ENCODE results near the gene TFAP2D.

Gene TFAP2D

GRCh38 chr6:50713226-50713625 lies at the start of gene TFAP2D:
Gene TFAP2D, plus strand, starts transcription at chr6:50713526. Its CDS starts 530 bp downstream, at chr6:50714056.
- DNase-seq (ENCODE audit: extremely low read depth in 1 of 2, low read depth in 1 of 2): no peak

- DNase-seq (ENCODE audit: extremely low read depth in 1 of 2, low read depth in 1 of 2): no peak
These were observed 49.5 kb upstream of the TFAP2D start for GRCh38 chr6:50663806-50664205.

- DNase-seq (ENCODE audit: extremely low read depth in 1 of 2, low read depth in 1 of 2): no peak
These were observed 47.2 kb upstream of the TFAP2D start for GRCh38 chr6:50666089-50666488.

GRCh38 chr6:50681213-50681824 lies 32.0 kb upstream of the TFAP2D start:
- DNase-seq (ENCODE audit: extremely low read depth in 1 of 2, low read depth in 1 of 2): no peak

GRCh38 chr6:50689210-50689609 lies 24.1 kb upstream of the TFAP2D start:
- no peak for DNase-seq (ENCODE audit: extremely low read depth in 1 of 2, low read depth in 1 of 2)

- DNase-seq (ENCODE audit: extremely low read depth in 1 of 2, low read depth in 1 of 2): no peak
These were observed 21.4 kb upstream of the TFAP2D start for GRCh38 chr6:50691814-50692495.

GRCh38 chr6:50698546-50698945 lies 14.8 kb upstream of the TFAP2D start:
- no peak for DNase-seq (ENCODE audit: extremely low read depth in 1 of 2, low read depth in 1 of 2)

- no peak for DNase-seq (ENCODE audit: extremely low read depth in 1 of 2, low read depth in 1 of 2)
These were observed 14.1 kb upstream of the TFAP2D start for GRCh38 chr6:50699051-50699775.

GRCh38 chr6:50706575-50706974 lies 6.8 kb upstream of the TFAP2D start:
- DNase-seq (ENCODE audit: extremely low read depth in 1 of 2, low read depth in 1 of 2): no peak

- DNase-seq (ENCODE audit: extremely low read depth in 1 of 2, low read depth in 1 of 2): no peak
These were observed 6.1 kb upstream of the TFAP2D start for GRCh38 chr6:50707191-50707590.

GRCh38 chr6:50707652-50708300 lies 5.5 kb upstream of the TFAP2D start:
- DNase-seq (ENCODE audit: extremely low read depth in 1 of 2, low read depth in 1 of 2): no peak

GRCh38 chr6:50708664-50709365 lies 4.5 kb upstream of the TFAP2D start:
- DNase-seq (ENCODE audit: extremely low read depth in 1 of 2, low read depth in 1 of 2): no peak

- no peak for DNase-seq (ENCODE audit: extremely low read depth in 1 of 2, low read depth in 1 of 2)
These were observed 4.0 kb upstream of the TFAP2D start for GRCh38 chr6:50709366-50709734.

GRCh38 chr6:50711686-50712085 lies 1.6 kb upstream of the TFAP2D start:
- DNase-seq (ENCODE audit: extremely low read depth in 1 of 2, low read depth in 1 of 2): no peak

GRCh38 chr6:50712291-50712690 lies 1.0 kb upstream of the TFAP2D start:
- no peak for DNase-seq (ENCODE audit: extremely low read depth in 1 of 2, low read depth in 1 of 2)

GRCh38 chr6:50713977-50714486 lies 706 bp downstream of the TFAP2D start:
- no peak for DNase-seq (ENCODE audit: extremely low read depth in 1 of 2, low read depth in 1 of 2)

- no peak for DNase-seq (ENCODE audit: extremely low read depth in 1 of 2, low read depth in 1 of 2)
These were observed 1.4 kb downstream of the TFAP2D start for GRCh38 chr6:50714487-50715379.

- DNase-seq (ENCODE audit: extremely low read depth in 1 of 2, low read depth in 1 of 2): no peak
These were observed 3.7 kb downstream of the TFAP2D start for GRCh38 chr6:50716899-50717509.

GRCh38 chr6:50717734-50718457 lies 4.6 kb downstream of the TFAP2D start:
- DNase-seq (ENCODE audit: extremely low read depth in 1 of 2, low read depth in 1 of 2): no peak

All from stimulated activated CD8-positive, alpha-beta memory T cell treated with anti-CD3 and anti-CD28 coated beads, Interleukin-7, amount 100 ng/mL, for 48 hours (primary cell).